Cardiac muscle cell (in vitro differentiated cells and primary cell): ENCODE results near the gene ADGRB2. TPM values are rescaled to one million over a fixed set of nuclear protein-coding genes. Genes with fewer than 3 reads are reported as not detected.

ENCODE experiments used
- DNase-seq, 2 donors: peaks; one replicate each; pipeline versions ENCODE4 v3.0.0 to v3.0.0-alpha.2; 2010 to 2017; ENCODE audit warnings: low read depth in 1 of 2, low spot score in 1 of 2
- H3K27ac ChIP-seq: fragments of 200-600 bp; sonication (generic); 2 replicates; pipeline ENCODE4 v1.5.1; 2016
- H3K27me3 ChIP-seq: fragments of 200-600 bp; sonication (generic); 2 replicates; pipeline ENCODE4 v1.6.0; 2016; ENCODE audit warnings: control low read depth
- H3K36me3 ChIP-seq: fragments of 200-600 bp; sonication (generic); 2 replicates; pipeline ENCODE4 v1.5.1; 2016; ENCODE audit warnings: control low read depth
- H3K4me1 ChIP-seq: fragments of 200-600 bp; sonication (generic); 2 replicates; pipeline ENCODE4 v1.8.1; 2017; ENCODE audit warnings: low read depth, mild to moderate bottlenecking, mixed run types
- H3K4me3 ChIP-seq: fragments of 200-600 bp; sonication (generic); 2 replicates; pipeline ENCODE4 v1.5.1; 2016; ENCODE audit warnings: mild to moderate bottlenecking
- H3K9me3 ChIP-seq: fragments of 200-600 bp; sonication (generic); 2 replicates; pipeline ENCODE4 v1.5.1; 2017; ENCODE audit warnings: low read depth, mild to moderate bottlenecking, control low read depth
- CTCF ChIP-seq: IDR thresholded peaks from 2 replicates; pipeline ENCODE4 v1.5.1; 2012; ENCODE audit warnings: low read depth, mild to moderate bottlenecking, low read length
- polyA plus RNA-seq: library from polyadenylated mRNA; unstranded; fragments of >200 nt; fragmentation: Nextera tagmentation; extraction: Ambion mirVana; gene quantifications from 2 replicates; pipeline ENCODE4 v1.2.1, GENCODE V29; 2016
- total RNA-seq: library from RNA; depleted of rRNA; stranded (reverse); fragments of >200 nt; gene quantifications from 2 replicates; pipeline ENCODE4 v1.2.3, GENCODE V29; 2016

The ADGRB2 gene
- total and polyA plus RNA-seq, 2 experiments from 2014 or later = 95.0 to 309 TPM

GRCh38 chr1:31751822-31752241 is 12.3 kb downstream of the ADGRB2 start:
- Histone ChIP-seq H3K4me1 (peaks cover 87% of the 10 kb centered on the region), H3K4me3 (no peak overlapping the region), H3K27me3 (no peaks in the 10 kb centered on the region), H3K9me3 (no peaks in the 10 kb centered on the region), H3K36me3 (no peaks in the 10 kb centered on the region), H3K27ac (peak overlapping the region; percentile 85)
- peak in 1 of 2 donors; percentile 75 for DNase-seq
- no peak for TF ChIP-seq CTCF

GRCh38 chr1:31750858-31751510 is 13.2 kb downstream of the ADGRB2 start:
- Histone ChIP-seq H3K4me1 (peaks cover 95% of the 10 kb centered on the region), H3K36me3 (no peaks in the 10 kb centered on the region), H3K27ac (peak overlapping the region; percentile 85), H3K4me3 (no peak overlapping the region), H3K9me3 (no peaks in the 10 kb centered on the region), H3K27me3 (no peaks in the 10 kb centered on the region)
- TF ChIP-seq CTCF = no peak
- DNase-seq = peak in 1 of 2 donors; percentile 73

- DNase-seq = peak in 1 of 2 donors; percentile 75
- Histone ChIP-seq H3K27ac (peak overlapping the region; percentile 85), H3K27me3 (no peaks in the 10 kb centered on the region), H3K4me3 (no peak overlapping the region), H3K4me1 (peaks cover 97% of the 10 kb centered on the region), H3K9me3 (no peaks in the 10 kb centered on the region), H3K36me3 (no peaks in the 10 kb centered on the region)
- no peak for TF ChIP-seq CTCF
These were observed 14.1 kb downstream of the ADGRB2 start for GRCh38 chr1:31749785-31750735.

GRCh38 chr1:31748365-31748764 is 15.8 kb downstream of the ADGRB2 start:
- Histone ChIP-seq H3K27ac (peak overlapping the region; percentile 85), H3K4me3 (no peak overlapping the region), H3K4me1 (peaks cover 88% of the 10 kb centered on the region), H3K36me3 (no peaks in the 10 kb centered on the region), H3K27me3 (no peaks in the 10 kb centered on the region), H3K9me3 (no peaks in the 10 kb centered on the region)
- peak in 1 of 2 donors; percentile 62 for DNase-seq
- TF ChIP-seq CTCF = no peak

GRCh38 chr1:31747304-31747703 is 16.8 kb downstream of the ADGRB2 start:
- peaks cover 78% of the 10 kb centered on the region for H3K4me1 ChIP-seq
- H3K27ac ChIP-seq = peak overlapping the region; percentile 85
- TF ChIP-seq CTCF = no peak
- no peak overlapping the region for H3K4me3 ChIP-seq
- no peaks in the 10 kb centered on the region for H3K9me3 ChIP-seq
- DNase-seq = no peak
- H3K27me3 ChIP-seq = no peaks in the 10 kb centered on the region
- no peaks in the 10 kb centered on the region for H3K36me3 ChIP-seq
